Stimulated activated CD8-positive, alpha-beta memory T cell treated with anti-CD3 and anti-CD28 coated beads, Interleukin-12 subunit alpha, Interleukin-12 subunit beta, amount 100 ng/mL, for 4 hours (primary cell): Measurements from ENCODE around the gene FOXI1.
"Not testable (repeated sequence)": the region's sequence is repeated elsewhere in the genome, so short reads cannot be mapped to it uniquely, and the experiment has no call there.

Experiments
- DNase-seq: peaks from one replicate; pipeline ENCODE4 v3.0.0-alpha.2; 2020; ENCODE audit warnings: low read depth

The FOXI1 gene

DNA sequence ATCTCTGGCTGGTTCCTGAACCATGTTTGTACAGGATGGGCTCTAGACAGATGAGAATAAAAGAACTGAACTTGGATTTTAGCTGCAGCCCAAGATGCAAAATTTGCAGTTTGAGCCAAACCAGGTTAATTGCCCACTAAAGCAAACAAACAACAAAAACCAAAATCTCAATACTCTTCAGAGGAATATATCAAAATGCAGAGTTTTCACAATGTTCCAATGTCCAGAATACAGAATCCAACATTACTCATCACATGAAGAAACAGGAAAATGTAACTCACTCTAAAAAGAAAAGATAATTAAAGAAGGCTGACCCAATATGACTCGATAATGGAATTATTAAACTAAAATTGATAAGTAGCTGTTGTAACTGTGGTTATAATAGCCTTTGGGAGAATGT is 20.4 kb downstream of the FOXI1 start:
- no peak for DNase-seq

DNA sequence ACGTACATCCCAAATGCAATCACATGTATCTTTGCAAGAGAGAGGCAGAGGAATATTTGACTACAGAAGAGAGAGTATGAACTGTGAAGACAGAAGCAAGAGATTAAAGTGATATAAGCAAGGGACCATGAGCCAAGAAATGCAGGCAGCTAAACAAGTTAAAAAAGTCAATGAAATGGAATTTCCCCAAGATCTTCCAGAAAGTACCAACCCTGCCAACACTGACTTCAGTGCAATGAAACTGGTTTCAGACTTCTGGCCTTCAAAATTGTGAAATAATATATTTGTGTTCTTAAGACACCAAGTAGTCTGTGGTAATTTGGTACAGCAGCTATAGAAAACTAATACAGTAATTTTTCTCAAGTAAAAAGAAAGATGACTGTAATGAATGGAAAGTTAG is 20.9 kb downstream of the FOXI1 start:
- no peak for DNase-seq

DNA sequence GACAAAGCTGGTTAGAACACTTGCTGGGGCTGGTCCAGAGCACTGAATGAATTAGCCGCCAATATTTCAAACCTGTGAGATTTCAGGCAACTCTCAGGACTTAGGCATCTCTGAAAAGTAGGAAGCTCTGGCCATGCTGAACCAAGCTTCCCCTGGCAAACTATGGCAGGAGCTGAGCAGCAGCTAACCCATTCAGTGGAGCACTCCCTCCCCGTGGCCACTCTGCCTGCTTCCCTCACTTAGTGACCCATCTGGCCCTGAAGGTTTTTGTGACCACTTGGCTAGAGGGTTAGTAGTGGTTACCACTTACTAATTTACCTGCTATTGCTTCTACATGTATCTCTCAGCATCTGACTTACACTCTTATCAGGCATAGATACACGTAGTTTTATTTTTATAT is 25.5 kb downstream of the FOXI1 start:
- no peak for DNase-seq

DNA sequence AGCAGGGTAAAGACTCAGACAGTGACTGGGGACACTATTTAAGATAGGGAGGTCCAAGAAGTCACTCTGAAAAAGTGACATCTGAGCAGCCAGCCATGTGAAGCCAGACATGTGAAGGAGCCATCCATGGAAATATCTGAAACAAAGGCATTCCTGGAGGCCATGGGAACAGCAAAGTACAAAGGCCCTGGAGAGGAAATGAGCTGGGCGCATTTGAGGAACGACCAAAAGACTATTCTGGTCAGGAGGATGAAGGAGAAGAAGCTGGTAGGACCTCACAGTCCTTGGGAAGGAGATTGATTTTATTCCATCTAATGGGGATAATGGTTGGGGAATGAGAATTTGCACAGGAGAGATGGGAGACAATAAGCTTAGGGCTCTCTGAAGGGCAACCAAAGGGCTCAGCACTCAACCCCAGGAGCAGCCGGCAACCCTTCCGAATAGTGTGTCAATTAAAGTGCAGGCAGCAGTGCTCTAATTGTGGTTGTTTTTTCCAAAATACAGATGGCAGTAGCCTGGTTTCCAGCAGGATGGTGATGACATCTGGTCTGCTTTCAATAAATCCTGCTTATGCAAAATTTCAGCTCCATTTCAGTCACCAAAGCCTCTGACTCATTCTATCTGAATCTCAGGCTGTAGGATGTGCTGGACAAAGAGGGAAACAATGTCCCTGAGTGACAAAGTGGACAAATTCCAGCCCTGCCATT is 26.7 kb downstream of the FOXI1 start:
- no peak for DNase-seq

DNA sequence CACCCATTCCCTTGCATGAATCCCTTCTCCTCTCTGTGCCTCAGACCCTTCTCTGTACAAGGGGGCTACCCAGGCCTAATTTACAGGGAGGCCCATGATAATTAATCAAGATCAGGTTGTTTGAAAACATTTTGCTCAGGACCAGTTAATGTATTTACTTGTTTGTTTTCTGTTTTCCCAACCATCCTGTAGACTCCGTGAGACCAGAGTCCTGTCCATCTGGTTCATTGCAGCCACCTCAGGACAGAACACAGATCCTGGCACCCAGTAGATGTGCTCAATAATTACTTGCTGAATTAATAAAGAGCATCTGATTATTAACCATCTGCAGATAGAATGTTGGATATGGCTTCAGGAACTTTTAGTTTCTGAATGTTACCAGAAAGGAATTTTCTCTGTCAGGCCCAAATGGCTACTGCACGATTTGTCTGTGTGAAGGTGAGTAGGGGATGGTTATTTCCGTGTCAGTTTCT is 27.3 kb downstream of the FOXI1 start:
- no peak for DNase-seq

DNA sequence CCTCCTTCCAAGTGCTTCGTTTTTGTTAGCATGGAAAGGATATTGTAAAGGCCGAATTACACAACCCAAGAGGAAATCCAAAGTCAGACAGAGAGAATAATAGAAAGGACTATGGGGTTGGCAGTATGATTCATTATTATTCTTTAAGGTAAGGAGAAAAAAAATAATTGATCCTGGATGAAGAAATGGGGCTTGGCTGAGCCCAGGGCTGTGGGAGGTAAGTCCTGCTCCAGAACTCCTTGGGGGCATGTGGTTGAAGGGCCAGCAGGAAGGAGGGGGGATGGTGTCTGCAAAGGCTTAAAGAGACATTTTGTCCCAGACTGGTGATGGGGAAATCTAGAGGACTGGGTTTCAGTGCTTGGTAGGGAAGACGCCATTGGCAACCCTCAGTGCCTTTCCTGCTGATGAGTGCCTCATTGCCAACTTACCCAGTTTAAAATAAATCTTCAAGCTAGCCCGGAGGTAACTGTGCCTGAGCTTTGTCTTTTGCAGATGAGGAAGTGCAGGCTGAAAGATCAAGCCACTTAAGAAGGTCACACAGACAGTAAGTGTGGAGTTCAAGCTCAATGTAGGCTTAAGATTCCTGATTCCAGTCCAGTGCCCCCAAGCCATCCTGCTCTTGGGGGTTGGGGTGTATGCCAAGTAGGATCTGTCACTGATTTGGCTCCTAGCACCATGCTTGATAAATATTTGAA is 30.2 kb downstream of the FOXI1 start:
- no peak for DNase-seq

DNA sequence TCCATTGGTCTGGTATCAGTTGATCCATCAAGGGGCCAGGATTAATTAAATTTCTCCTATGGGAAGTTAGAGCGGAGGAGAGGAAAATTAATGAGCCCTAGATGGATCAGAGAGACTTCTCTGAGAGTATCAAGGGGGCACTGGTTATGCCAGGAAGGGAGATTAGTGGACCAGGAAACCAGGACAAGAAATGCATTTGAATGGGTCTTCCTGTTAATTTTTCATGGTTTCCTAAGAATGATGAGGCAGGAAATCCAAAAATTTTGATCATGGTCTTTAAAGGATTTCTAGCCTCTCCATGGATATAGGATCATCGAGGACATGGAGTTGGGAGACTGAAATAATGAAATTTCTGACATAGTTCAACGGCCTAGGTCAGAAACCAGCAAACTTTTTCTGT is 30.8 kb downstream of the FOXI1 start:
- no peak for DNase-seq

DNA sequence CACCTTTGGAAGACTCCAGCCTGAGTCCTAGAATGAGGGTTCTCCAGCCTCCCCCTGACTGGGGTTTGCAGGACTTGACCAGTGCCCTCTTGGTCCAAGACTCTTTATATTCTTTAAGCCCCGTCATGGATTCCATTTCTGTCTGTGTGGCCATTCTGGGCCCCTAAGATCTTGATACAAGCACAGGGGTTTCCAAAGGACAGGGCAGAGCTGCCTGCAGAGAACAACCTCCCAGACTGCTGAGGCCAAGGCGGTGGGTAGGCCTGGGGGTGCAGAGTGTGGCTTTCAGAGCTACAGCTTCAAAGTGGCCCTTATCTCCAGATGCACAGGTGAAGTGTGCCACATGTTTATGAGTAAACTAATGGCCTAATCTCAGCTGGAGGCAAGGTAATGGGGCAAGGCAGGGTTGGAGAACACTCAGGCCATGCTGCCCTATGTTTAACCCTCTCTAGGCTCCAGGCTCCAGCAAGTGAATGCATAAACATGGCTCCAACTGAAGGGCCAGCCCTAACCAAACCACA is 32.1 kb downstream of the FOXI1 start:
- DNase-seq: no peak

DNA sequence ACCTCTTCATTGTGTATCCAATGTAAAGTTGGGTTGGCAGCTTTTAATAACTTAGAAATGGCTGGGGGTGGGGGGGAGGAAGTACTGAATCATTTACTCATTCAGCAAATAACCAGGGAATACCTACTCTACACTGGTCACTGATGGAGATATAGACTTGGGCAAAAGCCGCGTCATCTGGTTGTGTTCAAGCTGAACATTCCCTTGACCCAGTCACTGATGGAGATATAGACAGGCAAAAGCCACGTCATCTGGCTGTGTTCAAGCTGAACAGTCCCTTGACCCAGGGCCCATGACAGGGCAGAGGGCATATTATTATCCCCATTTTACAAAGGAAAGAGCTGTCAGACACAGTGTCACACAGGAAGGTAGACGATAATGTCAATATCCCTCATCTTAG is 32.6 kb downstream of the FOXI1 start:
- no peak for DNase-seq

DNA sequence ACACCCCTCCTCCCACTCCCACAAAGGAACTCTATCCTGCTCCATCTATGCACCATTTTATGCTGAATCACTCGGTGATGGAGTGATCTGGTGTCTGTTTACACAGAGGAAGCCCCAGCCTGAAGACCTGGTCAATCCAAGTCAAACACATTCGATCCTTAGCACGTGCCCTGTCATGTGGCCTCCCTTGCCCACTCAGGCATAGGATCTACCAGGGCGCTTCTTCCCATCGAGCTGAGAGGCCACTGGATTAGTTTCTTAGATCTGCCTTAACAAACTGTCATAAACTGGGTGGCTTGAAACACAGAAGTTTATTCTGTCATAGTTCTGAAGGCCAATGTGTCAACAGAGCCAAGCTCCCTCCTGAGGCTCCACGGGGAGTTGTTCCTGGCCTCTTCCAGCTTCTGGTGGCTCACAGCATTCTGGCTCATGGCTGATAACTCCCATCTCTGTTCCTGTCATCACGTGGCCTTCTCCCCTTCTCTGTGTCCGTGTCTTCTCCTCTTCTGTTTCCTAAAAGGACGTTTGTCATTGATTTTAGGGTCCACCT is 34.2 kb downstream of the FOXI1 start:
- DNase-seq: no peak

DNA sequence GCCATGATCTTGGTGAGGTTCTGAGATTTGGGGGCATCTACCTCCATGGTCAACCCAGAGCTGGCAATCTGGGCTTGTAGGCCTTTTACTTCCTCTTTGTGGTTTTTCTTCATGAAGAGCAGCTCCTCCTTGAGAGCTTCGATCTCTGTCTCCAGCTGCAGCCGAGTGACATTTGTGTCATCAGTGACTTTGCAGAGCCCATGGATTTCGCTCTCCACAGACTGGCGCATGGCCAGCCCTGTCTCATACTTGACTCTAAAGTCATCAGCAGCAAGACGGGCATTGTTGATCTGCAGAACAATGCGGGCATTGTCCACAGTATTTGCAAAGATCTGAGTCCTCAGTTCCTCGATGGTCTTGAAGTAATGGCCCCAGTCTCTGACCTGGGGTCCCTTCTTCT is 35.5 kb downstream of the FOXI1 start:
- not testable (repeated sequence) for DNase-seq

DNA sequence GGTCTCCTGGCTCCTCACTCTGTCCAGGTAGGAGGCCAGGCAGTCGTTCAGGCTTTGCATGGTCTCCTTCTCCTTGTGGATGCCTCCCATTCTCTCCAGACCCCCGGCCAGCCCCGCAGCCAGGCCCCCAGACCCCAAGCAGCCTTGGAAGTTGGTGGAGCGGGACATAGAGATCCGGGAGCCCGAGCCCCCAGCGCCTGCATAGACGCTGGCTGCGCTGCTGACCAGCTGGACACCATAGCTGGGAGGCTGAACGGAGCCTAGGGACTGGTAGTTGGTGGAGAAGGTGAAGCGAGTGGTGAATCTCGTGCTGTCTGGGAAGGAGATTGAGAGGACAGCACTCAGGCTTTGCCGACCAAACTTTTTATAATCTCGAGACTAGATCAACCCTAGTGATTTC is 35.9 kb downstream of the FOXI1 start:
- DNase-seq: no peak

DNA sequence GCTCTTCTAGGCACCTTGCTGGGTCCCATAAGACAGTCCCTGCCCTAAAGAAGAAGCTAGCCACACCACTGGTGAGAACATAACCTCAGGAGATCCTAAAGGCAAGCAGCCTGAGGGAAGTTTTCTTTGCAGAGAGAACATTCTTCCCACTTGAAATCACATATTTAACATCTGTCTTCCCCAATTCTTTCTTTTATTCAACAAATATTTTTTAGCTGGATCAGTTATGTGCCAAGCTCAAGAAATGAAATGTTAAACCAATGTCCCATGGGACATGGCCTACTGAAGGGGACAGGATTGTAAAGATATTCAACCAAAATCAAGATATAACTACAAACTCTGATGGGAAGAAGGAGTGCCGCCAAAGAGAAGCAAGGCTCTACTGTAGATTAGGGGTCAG is 36.5 kb downstream of the FOXI1 start:
- no peak for DNase-seq

DNA sequence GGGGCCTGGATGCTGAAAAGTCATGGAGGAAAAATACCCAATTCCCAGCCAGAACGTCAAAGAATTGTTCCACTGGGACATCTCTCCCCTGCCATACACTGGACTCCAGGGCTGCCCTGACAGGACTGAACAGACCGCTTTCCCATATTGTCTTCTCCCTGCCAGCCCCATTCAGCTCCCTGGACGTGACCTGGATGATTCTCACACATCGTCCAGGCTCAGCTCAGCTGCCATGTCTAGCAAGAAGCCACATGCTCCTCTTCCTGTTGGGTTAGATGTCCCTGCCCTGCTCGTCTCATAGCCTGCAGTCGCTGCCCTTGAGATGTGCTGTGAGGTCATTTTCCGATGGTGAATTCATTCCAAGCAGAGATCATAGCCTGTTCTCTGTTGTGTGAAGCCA is 37.4 kb downstream of the FOXI1 start:
- no peak for DNase-seq

DNA sequence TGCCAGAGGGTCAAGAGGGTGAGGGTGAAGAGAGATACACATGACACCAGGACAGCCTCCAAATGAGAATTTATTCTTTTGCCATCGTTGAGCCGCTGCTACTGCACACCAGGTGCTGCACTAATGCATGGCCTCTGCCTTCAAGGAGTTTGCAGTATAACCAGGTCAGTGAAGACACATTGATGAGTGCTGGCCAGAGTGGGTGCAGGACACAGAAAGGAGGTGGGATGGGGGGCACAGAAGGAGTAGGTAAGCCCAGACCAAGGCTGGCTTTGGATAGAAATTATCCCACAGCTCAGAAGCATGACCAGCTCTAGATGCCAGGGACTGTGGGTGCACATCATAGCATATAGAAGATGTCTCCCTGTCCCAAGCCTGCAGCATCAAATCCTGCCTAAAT is 38.0 kb downstream of the FOXI1 start:
- no peak for DNase-seq

DNA sequence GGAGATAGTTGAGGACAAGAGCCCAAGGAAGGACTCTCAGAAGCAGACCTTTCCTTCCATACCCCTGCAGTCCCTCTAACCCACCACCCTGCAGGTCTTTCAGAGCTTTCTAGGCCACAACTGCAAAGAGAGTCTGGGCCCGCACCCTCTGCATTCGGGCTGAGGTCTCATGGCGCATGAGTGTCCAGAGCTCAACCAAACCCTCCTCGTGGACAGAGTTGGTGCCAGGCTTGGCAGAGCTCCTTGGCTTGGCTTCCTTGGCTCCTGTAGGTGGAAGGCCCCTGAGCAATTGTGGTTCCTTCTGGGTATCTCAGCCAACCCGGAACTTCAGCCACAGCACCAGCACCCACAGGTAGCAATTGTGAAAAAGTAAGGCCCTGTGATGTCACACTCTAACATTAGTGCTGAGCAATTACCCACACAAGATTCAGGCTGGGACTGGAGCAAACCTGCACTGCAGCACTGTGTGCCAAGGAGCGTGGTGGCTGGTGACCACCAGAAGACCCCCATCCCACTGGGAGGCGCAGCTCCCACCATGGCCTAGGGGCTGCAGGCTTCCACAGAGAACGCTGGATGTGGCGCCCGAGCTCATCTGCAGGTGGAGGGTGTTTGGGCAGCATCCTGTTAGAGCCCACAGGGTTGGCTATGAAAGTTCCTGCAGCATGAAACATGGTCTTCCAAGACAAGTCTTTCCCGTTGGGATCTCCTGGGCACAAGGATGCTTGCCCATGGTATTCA is 38.8 kb downstream of the FOXI1 start:
- DNase-seq: no peak

DNA sequence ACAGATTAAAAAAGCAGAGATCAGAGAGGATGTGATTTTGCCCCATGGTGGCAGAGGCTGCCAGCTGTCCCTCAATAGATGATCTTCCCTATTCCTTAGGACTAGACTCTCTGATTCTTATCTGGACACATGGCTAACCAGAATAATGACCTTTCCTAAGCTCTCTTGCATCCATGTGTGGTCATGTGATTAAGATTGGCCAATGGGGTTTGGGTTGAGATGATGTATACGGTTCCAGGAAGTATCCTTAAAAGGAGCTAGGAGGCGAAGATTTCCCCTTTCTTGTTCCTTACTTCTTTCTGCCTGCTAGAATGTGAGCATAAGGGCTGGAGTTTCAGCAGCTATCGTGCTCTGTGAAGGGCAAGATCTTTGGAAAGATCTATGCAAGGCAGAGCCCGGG is 39.8 kb downstream of the FOXI1 start:
- DNase-seq: no peak

DNA sequence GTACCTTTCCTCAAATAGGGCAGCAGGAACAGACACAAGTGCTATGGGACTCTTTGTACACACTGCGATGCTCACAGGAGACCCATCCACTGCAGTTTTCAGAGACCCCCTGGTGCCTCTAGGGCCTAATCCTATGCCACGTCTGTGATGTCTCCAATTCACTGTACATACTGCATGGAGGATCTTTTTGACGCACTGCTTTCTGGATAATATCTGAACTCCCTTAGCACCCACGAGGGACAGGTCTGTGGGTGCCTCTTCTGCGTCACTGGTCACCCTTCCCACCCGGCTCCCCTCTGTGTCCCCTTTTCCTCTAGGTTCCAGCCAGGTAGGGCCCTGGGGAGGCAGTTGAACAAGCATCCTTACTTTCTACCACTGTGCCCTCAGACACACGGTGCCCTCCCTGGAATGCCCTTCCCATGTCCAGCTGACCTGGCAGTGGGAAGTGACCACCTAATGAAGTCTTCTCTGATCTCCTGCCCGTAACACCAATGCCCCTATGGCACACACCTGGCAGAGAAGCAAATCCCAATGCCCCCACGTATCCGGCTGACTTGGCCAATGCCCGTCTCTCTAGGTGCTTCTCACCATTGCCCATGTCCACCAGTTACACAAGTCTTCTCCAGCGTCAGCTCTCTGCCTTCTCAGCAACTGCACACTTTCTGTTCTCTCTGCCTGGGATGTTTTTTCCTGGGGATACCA is 41.5 kb downstream of the FOXI1 start:
- DNase-seq: no peak

DNA sequence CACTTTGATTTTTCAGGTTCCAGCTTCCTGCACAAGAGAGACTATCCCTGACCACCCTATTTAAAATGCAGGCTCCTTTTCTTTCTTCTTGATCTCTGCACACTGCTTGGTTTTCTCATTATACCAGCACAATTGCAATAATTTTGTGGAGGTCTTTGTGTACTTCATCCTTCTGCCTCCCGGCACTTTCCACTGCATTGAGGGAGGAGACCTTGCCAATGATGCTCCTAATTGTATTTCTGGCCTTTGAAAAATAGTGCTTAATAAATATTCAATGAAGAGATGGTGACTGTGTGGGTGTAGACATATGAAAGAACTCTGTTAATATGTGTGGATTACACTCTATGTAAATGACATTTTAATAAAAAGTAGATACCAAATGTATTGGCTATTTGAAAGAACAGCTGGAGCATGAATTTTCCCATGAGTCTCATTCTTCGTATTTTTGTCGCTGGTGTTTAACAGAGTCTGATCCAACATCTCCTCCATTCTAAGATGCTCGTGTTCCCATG is 42.1 kb downstream of the FOXI1 start:
- no peak for DNase-seq

DNA sequence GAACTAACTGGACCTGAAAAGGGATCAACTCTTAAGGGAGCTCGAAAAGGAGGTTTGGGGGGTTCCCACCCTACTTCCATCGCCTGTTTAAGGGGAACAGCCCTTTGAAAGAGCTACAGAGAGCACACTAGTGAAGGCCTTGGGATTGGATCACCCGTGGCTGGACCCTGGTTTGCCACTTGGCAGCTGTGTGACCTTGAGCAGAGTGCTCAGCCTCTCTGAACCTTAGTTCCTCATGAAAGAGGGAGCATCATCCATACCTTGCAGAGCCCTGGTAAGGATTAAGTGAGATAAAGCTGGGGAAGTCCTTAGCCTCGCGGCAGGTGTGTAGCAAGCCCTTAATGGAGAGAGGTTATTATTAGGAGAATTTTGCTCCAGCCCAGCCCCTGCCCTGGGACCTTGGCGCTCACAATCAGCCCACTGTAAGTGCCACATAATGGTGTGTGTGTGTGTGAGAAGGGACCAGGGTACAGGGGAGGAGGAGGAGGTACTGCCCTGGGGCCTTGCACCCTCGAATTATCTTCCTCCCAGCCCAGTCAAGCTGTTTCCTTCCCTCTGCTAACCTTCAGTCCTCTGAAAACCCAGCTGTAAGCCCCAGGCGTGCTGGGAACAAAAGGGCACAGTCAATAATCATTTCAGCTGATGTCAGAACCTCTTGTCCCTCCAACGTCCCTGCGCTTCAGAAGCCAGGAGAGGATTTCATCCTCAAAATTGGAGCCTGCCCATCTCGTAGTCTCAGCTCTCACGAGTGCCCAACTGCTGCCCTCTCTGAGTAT is 42.9 kb downstream of the FOXI1 start:
- DNase-seq: no peak

DNA sequence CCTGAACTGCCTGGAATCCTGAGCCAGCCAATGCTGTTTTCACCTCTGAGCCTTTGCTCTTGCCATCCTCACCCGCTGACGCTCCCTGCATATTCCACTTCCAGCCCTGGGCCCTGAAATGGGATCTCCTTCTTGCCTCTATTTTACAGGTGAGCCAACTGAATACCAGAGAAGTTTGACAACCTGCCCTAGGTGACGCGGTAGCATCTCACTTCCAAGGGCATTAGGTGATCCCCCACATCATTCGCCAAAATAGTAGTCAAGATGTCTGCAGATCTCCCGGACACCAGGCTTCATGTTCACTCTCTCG is 43.5 kb downstream of the FOXI1 start:
- no peak for DNase-seq
